Activated CD8-positive, alpha-beta memory T cell treated with anti-CD3 and anti-CD28 coated beads, Interleukin-2, amount 10 ng/mL, durations not matched to agents 7 days and 5 days (primary cell): ENCODE results near the gene C5orf34. TPM values are rescaled to one million over a fixed set of nuclear protein-coding genes. Genes with fewer than 3 reads are reported as not detected.
"Not testable (repeated sequence)": the region's sequence is repeated elsewhere in the genome, so short reads cannot be mapped to it uniquely, and the experiment has no call there.

Experiments
- ATAC-seq: fragments of 150-1000 bp; cut with Tn5 transposase; one replicate; pipeline ENCODE4 v1.10.0; 2021; ENCODE audit warnings: moderate library complexity
- CTCF ChIA-PET: fragments of 350-600 bp; sonication (Branson Sonifier 250); formaldehyde crosslinking; loops from one replicate; lab custom pipeline; 2021; ENCODE audit warnings: antibody characterized with exemption; lab: Charles Lee
- DNase-seq: peaks from one replicate; pipeline ENCODE4 v3.0.0-alpha.2; 2020
- H3K27ac Mint-ChIP-seq: one replicate; pipeline ENCODE4 v1.8.0; 2021; ENCODE audit warnings: mild to moderate bottlenecking, mixed read lengths
- H3K27me3 Mint-ChIP-seq: one replicate; pipeline ENCODE4 v1.8.0; 2021; ENCODE audit warnings: mixed read lengths
- H3K36me3 Mint-ChIP-seq: one replicate; pipeline ENCODE4 v1.8.0; 2021; ENCODE audit warnings: mild to moderate bottlenecking, mixed read lengths
- H3K4me1 Mint-ChIP-seq: one replicate; pipeline ENCODE4 v1.8.0; 2021; ENCODE audit warnings: mixed read lengths
- H3K4me3 Mint-ChIP-seq: one replicate; pipeline ENCODE4 v1.8.0; 2021; ENCODE audit warnings: mild to moderate bottlenecking, moderate library complexity, mixed read lengths
- H3K9me3 Mint-ChIP-seq: one replicate; pipeline ENCODE4 v1.8.0; 2022; ENCODE audit warnings: low read depth, mixed read lengths
- total RNA-seq, 2 experiments: library from RNA; stranded (reverse); gene quantifications; one replicate each; pipeline ENCODE4 v1.2.3, GENCODE V29; 2021

C5orf34 gene
- total RNA-seq, 2 experiments from 2014 or later, result 7.0 to 9.8 TPM

DNA sequence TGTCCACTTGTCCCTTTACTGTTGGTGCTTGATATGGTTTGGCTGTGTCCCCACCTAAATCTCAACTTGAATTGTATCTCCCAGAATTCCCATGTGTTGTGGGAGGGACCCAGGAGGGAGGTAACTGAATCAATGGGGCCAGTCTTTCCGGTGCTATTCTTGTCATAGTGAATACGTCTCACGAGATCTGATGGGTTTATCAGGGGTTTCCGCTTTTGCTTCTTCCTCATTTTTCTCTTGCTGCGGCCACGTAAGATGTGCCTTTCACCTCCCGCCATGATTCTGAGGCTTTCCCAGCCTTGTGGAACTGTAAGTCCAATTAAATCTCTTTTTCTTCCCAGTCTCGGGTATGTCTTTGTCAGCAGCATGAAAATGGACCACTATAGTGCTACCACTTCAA, 34.3 kb upstream of the C5orf34 start:
- H3K4me3 Mint-ChIP-seq, H3K27ac Mint-ChIP-seq, H3K4me1 Mint-ChIP-seq, CTCF ChIA-PET, H3K27me3 Mint-ChIP-seq, DNase-seq, ATAC-seq, H3K9me3 Mint-ChIP-seq: not testable (repeated sequence)
- peaks cover 39% of the 10 kb centered on the region for H3K36me3 Mint-ChIP-seq

DNA sequence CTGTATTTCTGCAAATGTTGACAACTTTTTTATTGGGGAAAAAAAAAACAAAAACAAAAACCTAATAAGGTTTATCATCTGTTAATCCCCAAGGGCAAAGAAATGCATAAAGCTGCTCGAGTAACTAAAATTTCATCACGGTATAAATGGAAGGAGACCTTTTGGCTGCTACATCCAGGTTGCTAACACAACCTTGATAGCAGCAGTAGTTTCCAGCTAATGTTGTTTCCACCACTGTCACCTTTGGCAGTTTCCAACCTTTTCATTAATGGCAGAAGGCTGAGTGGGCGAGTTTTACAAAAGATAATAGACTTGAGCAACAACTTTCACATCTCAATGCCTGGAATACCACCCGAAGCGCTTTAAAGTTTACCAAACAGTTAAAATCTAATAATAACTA, 33.4 kb upstream of the C5orf34 start:
- CTCF ChIA-PET, result interaction anchor here (1.0 kb wide), 1 partner anchor 158 kb away, joined by 3 read pairs; no protein-coding TSS in a partner anchor
- DNase-seq (no peak), ATAC-seq (no peak)
- Mint-ChIP-seq H3K4me1 (peaks cover 7% of the 10 kb centered on the region), H3K9me3 (no peaks in the 10 kb centered on the region), H3K36me3 (peaks cover 43% of the 10 kb centered on the region), H3K27ac (no peak overlapping the region), H3K27me3 (no peaks in the 10 kb centered on the region), H3K4me3 (no peak overlapping the region)

DNA sequence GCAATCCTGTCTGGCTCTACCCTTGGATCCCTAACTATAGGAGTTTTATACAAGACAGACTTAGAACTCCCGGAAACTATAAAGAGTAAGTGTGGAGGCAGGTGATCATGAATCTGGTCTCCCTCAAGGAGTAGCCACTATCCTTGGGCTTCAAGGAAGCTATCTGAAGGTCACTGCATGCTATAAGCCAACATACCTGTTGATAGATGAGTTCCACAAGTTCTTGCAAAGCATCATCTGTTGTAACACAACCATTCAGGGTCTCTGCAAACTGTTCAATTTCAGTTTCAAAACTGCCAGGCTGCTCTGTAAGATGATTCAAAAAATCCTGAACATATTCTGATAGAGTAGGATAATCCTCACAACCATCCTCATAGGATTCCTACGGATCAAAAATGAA, 32.6 kb upstream of the C5orf34 start:
- Mint-ChIP-seq H3K27me3 (no peaks in the 10 kb centered on the region), H3K9me3 (no peaks in the 10 kb centered on the region), H3K4me1 (peaks cover 7% of the 10 kb centered on the region), H3K36me3 (peaks cover 47% of the 10 kb centered on the region), H3K4me3 (no peak overlapping the region), H3K27ac (no peak overlapping the region)
- DNase-seq (no peak), ATAC-seq (no peak)
- CTCF ChIA-PET, result interaction anchor here (1.0 to 1.1 kb wide), 2 partner anchors 9 to 157 kb away, joined by 3 read pairs; no protein-coding TSS in a partner anchor

- no peak for DNase-seq
- no peak for ATAC-seq
- peaks cover 3% of the 10 kb centered on the region for H3K4me1 Mint-ChIP-seq
- no peak overlapping the region for H3K4me3 Mint-ChIP-seq
- peaks cover 48% of the 10 kb centered on the region for H3K36me3 Mint-ChIP-seq
- H3K27ac Mint-ChIP-seq, result peak overlapping the region; percentile 21
- H3K9me3 Mint-ChIP-seq, result no peaks in the 10 kb centered on the region
- H3K27me3 Mint-ChIP-seq, result no peaks in the 10 kb centered on the region
- CTCF ChIA-PET, result interaction anchor here (1.6 kb wide), 1 partner anchor 11 kb away, joined by 4 read pairs; no protein-coding TSS in a partner anchor
Observed at GRCh38 chr5:43543434-43543833, 28.5 kb upstream of the C5orf34 start.

GRCh38 chr5:43540746-43541145, 25.8 kb upstream of the C5orf34 start:
- CTCF ChIA-PET, result interaction anchor here (1.3 kb wide), 1 partner anchor 90 kb away, joined by 3 read pairs; no protein-coding TSS in a partner anchor
- peaks cover 3% of the 10 kb centered on the region for H3K4me1 Mint-ChIP-seq
- no peak overlapping the region for H3K27ac Mint-ChIP-seq
- DNase-seq (no peak), ATAC-seq (no peak)
- H3K27me3 Mint-ChIP-seq, result no peaks in the 10 kb centered on the region
- peaks cover 38% of the 10 kb centered on the region for H3K36me3 Mint-ChIP-seq
- H3K9me3 Mint-ChIP-seq, result no peaks in the 10 kb centered on the region
- H3K4me3 Mint-ChIP-seq, result no peak overlapping the region

DNA sequence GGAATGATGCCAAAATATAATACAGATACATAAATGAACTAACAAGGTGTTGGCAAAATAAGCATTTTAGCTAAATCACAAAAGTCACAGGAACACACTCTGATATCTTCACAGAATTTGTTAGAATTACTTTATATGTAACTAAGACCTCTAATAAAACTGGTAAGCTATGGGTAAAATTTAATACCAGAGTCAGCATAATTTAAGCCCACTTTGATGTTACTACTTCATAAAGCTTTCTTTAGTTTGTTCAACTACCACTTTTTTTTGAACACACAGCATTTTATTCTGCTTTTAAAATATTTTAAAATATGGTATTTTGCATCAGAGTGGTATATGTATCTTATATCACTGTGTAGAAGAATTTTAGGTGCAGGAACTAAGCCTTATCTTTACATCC, 22.0 kb upstream of the C5orf34 start:
- no peak overlapping the region for H3K27ac Mint-ChIP-seq
- no peaks in the 10 kb centered on the region for H3K27me3 Mint-ChIP-seq
- CTCF ChIA-PET, result interaction anchor here (0.6 kb wide), 1 partner anchor 22 kb away, joined by 3 read pairs; no protein-coding TSS in a partner anchor
- H3K9me3 Mint-ChIP-seq, result no peaks in the 10 kb centered on the region
- H3K4me1 Mint-ChIP-seq, result peaks cover 14% of the 10 kb centered on the region
- ATAC-seq (no peak), DNase-seq (no peak)
- H3K4me3 Mint-ChIP-seq, result no peak overlapping the region
- peaks cover 50% of the 10 kb centered on the region for H3K36me3 Mint-ChIP-seq

DNA sequence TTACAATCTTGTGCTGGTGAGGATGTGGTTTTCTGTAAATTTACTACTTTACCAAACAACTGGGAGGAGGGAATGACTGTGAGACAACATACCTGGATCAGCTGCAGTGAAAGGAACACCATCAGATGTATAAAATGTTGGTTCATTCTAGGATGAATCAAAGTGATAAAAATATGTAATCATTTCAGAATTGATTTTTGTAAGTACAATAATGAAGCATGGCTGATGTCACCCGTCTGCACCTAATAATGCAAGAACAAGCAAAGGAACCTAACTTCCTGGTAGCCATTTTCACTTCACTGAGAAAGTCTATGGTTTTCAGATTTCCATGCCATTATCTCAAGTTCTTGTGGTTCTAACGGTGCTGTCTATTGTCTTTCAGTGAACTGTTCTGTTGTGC, 18.7 kb upstream of the C5orf34 start:
- CTCF ChIA-PET, result no interaction called here
- Mint-ChIP-seq H3K36me3 (peaks cover 55% of the 10 kb centered on the region), H3K9me3 (no peaks in the 10 kb centered on the region), H3K27me3 (no peaks in the 10 kb centered on the region), H3K4me1 (peaks cover 14% of the 10 kb centered on the region), H3K27ac (peak overlapping the region; percentile 16), H3K4me3 (no peak overlapping the region)
- ATAC-seq (peak; percentile 47), DNase-seq (no peak)

DNA sequence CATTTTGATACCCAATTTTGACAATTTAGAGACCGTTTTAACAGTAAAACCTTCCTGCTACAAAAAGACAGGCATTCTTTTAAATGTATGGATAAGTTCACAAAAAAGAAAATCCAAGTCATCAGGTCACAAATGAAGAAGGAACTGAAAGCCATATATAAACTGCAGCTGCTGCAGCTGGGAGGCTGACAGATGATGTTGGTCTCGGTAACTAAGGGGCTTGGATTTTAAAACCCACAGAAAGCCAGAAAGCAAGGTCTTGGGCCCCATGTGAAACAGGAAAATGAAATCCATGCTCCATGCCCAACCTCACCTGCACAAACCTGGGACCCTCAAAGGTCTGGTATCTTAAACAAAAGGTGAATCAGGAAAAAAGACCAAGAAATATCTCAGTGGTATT, 15.7 kb upstream of the C5orf34 start:
- no peak for DNase-seq
- Mint-ChIP-seq H3K9me3 (no peaks in the 10 kb centered on the region), H3K27ac (no peak overlapping the region), H3K27me3 (no peaks in the 10 kb centered on the region), H3K4me3 (no peak overlapping the region), H3K4me1 (peaks cover 14% of the 10 kb centered on the region), H3K36me3 (peaks cover 52% of the 10 kb centered on the region)
- CTCF ChIA-PET, result no interaction called here
- ATAC-seq, result no peak

DNA sequence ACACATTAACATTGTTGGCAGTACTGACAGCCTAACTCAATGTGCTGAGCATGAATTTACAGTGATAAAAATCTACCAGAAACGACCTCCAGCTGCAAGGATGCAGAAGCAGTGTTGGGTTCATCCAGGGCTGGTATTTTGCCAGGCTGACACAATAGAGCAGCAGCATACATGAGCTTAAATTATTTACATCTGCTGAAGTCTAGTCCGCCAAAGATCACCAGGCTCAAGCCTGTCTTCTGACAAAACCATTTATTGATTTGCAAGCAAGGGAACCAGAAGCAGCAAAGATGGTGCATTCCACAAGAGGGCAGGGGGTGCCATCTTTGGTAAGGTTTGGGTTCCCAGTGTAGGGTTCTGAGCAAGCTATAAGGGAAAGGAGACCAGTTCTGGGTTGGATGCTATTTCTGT, 8.7 kb upstream of the C5orf34 start:
- no peaks in the 10 kb centered on the region for H3K4me1 Mint-ChIP-seq
- no peak overlapping the region for H3K4me3 Mint-ChIP-seq
- H3K9me3 Mint-ChIP-seq, result no peaks in the 10 kb centered on the region
- CTCF ChIA-PET, result no interaction called here
- ATAC-seq, result no peak
- no peaks in the 10 kb centered on the region for H3K27me3 Mint-ChIP-seq
- H3K27ac Mint-ChIP-seq, result no peak overlapping the region
- DNase-seq, result no peak
- peaks cover 29% of the 10 kb centered on the region for H3K36me3 Mint-ChIP-seq

GRCh38 chr5:43520615-43521014, 5.7 kb upstream of the C5orf34 start:
- no peak overlapping the region for H3K27ac Mint-ChIP-seq
- ATAC-seq (no peak), DNase-seq (no peak)
- peaks cover 19% of the 10 kb centered on the region for H3K36me3 Mint-ChIP-seq
- H3K27me3 Mint-ChIP-seq, result no peaks in the 10 kb centered on the region
- H3K4me1 Mint-ChIP-seq, result peaks cover 10% of the 10 kb centered on the region
- H3K9me3 Mint-ChIP-seq, result no peaks in the 10 kb centered on the region
- CTCF ChIA-PET, result no interaction called here
- H3K4me3 Mint-ChIP-seq, result no peak overlapping the region

GRCh38 chr5:43515678-43516048, 715 bp upstream of the C5orf34 start:
- CTCF ChIA-PET, result interaction anchor here (0.9 to 4.6 kb wide), 3 partner anchors 26 to 88 kb away, joined by 3 to 25 read pairs (median 4); partner anchors contain the start of genes NNT and TMEM267
- no peak for DNase-seq
- H3K4me3 Mint-ChIP-seq, result peak overlapping the region; percentile 92
- ATAC-seq, result no peak
- no peaks in the 10 kb centered on the region for H3K27me3 Mint-ChIP-seq
- peaks cover 31% of the 10 kb centered on the region for H3K4me1 Mint-ChIP-seq
- peaks cover 17% of the 10 kb centered on the region for H3K36me3 Mint-ChIP-seq
- H3K27ac Mint-ChIP-seq, result peak overlapping the region; percentile 98
- no peaks in the 10 kb centered on the region for H3K9me3 Mint-ChIP-seq

GRCh38 chr5:43514471-43514815, 505 bp downstream of the C5orf34 start:
- H3K9me3 Mint-ChIP-seq, result no peaks in the 10 kb centered on the region
- peak overlapping the region; percentile 92 for H3K4me3 Mint-ChIP-seq
- H3K27me3 Mint-ChIP-seq, result no peaks in the 10 kb centered on the region
- CTCF ChIA-PET, result interaction anchor here (1.4 to 4.6 kb wide), 3 partner anchors 28 to 41 kb away, joined by 3 to 25 read pairs (median 4); partner anchors contain the start of gene TMEM267
- DNase-seq (no peak), ATAC-seq (peak; percentile 52)
- H3K4me1 Mint-ChIP-seq, result peaks cover 31% of the 10 kb centered on the region
- H3K27ac Mint-ChIP-seq, result peak overlapping the region; percentile 98
- H3K36me3 Mint-ChIP-seq, result peaks cover 17% of the 10 kb centered on the region

GRCh38 chr5:43514025-43514424, 923 bp downstream of the C5orf34 start:
- no peaks in the 10 kb centered on the region for H3K27me3 Mint-ChIP-seq
- peaks cover 18% of the 10 kb centered on the region for H3K36me3 Mint-ChIP-seq
- peak overlapping the region; percentile 98 for H3K27ac Mint-ChIP-seq
- peak overlapping the region; percentile 92 for H3K4me3 Mint-ChIP-seq
- CTCF ChIA-PET, result interaction anchor here (1.4 to 4.6 kb wide), 2 partner anchors 29 to 42 kb away, joined by 4 to 25 read pairs; partner anchors contain the start of gene TMEM267
- no peak for DNase-seq
- no peak for ATAC-seq
- H3K9me3 Mint-ChIP-seq, result no peaks in the 10 kb centered on the region
- peaks cover 31% of the 10 kb centered on the region for H3K4me1 Mint-ChIP-seq

DNA sequence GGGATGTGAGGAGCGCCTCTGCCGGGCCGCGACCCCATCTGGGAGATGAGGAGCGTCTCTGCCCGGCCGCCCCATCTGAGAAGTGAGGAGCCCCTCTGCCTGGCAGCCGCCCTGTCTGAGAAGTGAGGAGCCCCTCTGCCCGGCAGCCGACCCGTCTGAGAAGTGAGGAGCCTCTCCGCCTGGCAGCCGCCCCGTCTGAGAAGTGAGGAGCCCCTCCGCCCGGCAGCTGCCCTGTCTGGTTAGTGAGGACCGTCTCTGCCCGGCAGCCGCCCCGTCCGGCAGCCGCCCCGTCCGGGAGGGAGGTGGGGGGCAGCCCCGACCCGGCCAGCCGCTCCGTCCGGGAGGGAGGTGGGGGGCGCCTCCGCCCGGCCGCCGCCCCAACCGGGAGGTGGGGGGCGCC, 3.9 kb downstream of the C5orf34 start:
- CTCF ChIA-PET, ATAC-seq, H3K27ac Mint-ChIP-seq, DNase-seq, H3K27me3 Mint-ChIP-seq, H3K4me3 Mint-ChIP-seq, H3K9me3 Mint-ChIP-seq: not testable (repeated sequence)
- H3K4me1 Mint-ChIP-seq, result peaks cover 26% of the 10 kb centered on the region
- H3K36me3 Mint-ChIP-seq, result peaks cover 23% of the 10 kb centered on the region
